K562 (cell line): Measurements from ENCODE around the gene CTSH. TPM values are rescaled to one million over a fixed set of nuclear protein-coding genes. Genes with fewer than 3 reads are reported as not detected.

Source experiments
- ATF7 ChIP-seq: fragments of 450-650 bp; IDR thresholded peaks from 2 replicates; pipeline ENCODE4 v1.7.1; 2014; ENCODE audit warnings: mild to moderate bottlenecking, moderate library complexity
- CBFA2T2 ChIP-seq: fragments of 450-650 bp; conservative IDR thresholded peaks from 2 replicates; pipeline ENCODE4 v1.6.1; 2017; ENCODE audit warnings: mild to moderate bottlenecking
- CC2D1A ChIP-seq: fragments of 450-650 bp; IDR thresholded peaks from 2 replicates; pipeline ENCODE4 v1.6.1; 2017; ENCODE audit warnings: mild to moderate bottlenecking
- CREBBP ChIP-seq: IDR thresholded peaks from one replicate; pipeline ENCODE4 v1.6.1; 2012; ENCODE audit warnings: low read depth, mild to moderate bottlenecking, control low read depth, inconsistent platforms, low read length
- EP300 ChIP-seq: IDR thresholded peaks from 2 replicates; pipeline ENCODE4 v1.6.1; 2012; ENCODE audit warnings: low read length, improper control_type of control experiment
- ETV5 ChIP-seq: sonication (generic); formaldehyde crosslinking; IDR thresholded peaks from 2 replicates; pipeline ENCODE4 v1.4.0; 2020; ENCODE audit warnings: low read depth, mild to moderate bottlenecking, missing genetic modification reagents
- FOXK2 ChIP-seq, 2 experiments: fragments of 450-650 bp; IDR thresholded peaks in 1 of 2; conservative IDR thresholded peaks in 1 of 2; 2 replicates each; pipeline ENCODE4 v1.6.1; 2016; ENCODE audit warnings: low read depth in 2 of 2, mild to moderate bottlenecking in 1 of 2
- FOXM1 ChIP-seq, 2 experiments: fragments of 450-650 bp in 1 of 2; sonication (generic) in 1 of 2; formaldehyde crosslinking in 1 of 2; IDR thresholded peaks; 2 replicates each; pipeline versions ENCODE4 v1.6.1 to v1.9.0; 2017 to 2022; ENCODE audit warnings: low read depth in 2 of 2, mild to moderate bottlenecking in 2 of 2, missing genetic modification reagents in 1 of 2, moderate library complexity in 1 of 2
- GABPA ChIP-seq: fragments of 200-800 bp; sonication (Bioruptor generic); conservative IDR thresholded peaks from 2 replicates; pipeline ENCODE4 v1.6.1; 2016; ENCODE audit warnings: low read depth, missing genetic modification characterization, missing compliant biosample characterization
- HDAC2 ChIP-seq: fragments of 450-650 bp; IDR thresholded peaks from 2 replicates; pipeline ENCODE4 v1.6.1; 2016; ENCODE audit warnings: mild to moderate bottlenecking
- IFI16 ChIP-seq: fragments of 250-450 bp; sonication (Bioruptor Pico); IDR thresholded peaks from 2 replicates; pipeline ENCODE4 v2.1.2; 2022; ENCODE audit warnings: mild to moderate bottlenecking, inconsistent platforms
- LARP7 ChIP-seq: fragments of 450-650 bp; IDR thresholded peaks from 2 replicates; pipeline ENCODE4 v1.6.1; 2016
- LEF1 ChIP-seq: fragments of 450-650 bp; IDR thresholded peaks from 2 replicates; pipeline ENCODE4 v1.6.1; 2016; ENCODE audit warnings: mild to moderate bottlenecking
- MAFG ChIP-seq: fragments of 450-650 bp; conservative IDR thresholded peaks from 2 replicates; pipeline ENCODE4 v1.6.1; 2016; ENCODE audit warnings: missing genetic modification characterization, missing compliant biosample characterization
- POLR2AphosphoS5 ChIP-seq: IDR thresholded peaks from 2 replicates; pipeline ENCODE4 v1.6.1; 2011; ENCODE audit warnings: mild to moderate bottlenecking, low read depth, low read length, moderate library complexity; ENCODE audit not compliant: control insufficient read depth, insufficient read depth
- PRMT5 ChIP-seq: sonication (generic); formaldehyde crosslinking; IDR thresholded peaks from 2 replicates; pipeline ENCODE4 v1.5.0; 2020; ENCODE audit warnings: missing genetic modification reagents
- SIRT6 ChIP-seq: IDR thresholded peaks from one replicate; pipeline ENCODE4 v1.6.1; 2012; ENCODE audit warnings: low read depth, mild to moderate bottlenecking, control low read depth, inconsistent platforms, low read length, moderate library complexity
- TARDBP ChIP-seq: fragments of 450-650 bp; IDR thresholded peaks from 2 replicates; pipeline ENCODE4 v1.6.1; 2016
- TRIM24 ChIP-seq, 2 experiments: fragments of 450-650 bp; IDR thresholded peaks; 2 replicates each; pipeline ENCODE4 v1.6.1; 2016
- ZBTB7A ChIP-seq: IDR thresholded peaks from 2 replicates; pipeline ENCODE4 v1.6.1; 2011; ENCODE audit warnings: low read depth, mild to moderate bottlenecking, low read length, moderate library complexity, borderline replicate concordance; ENCODE audit not compliant: control insufficient read depth
- ZFP36 ChIP-seq: fragments of 150-350 bp; IDR thresholded peaks from 2 replicates; pipeline ENCODE4 v1.6.1; 2018; ENCODE audit warnings: low read length, low read depth; ENCODE audit not compliant: partially characterized antibody
- ZNF12 ChIP-seq: sonication (generic); formaldehyde crosslinking; IDR thresholded peaks from 2 replicates; pipeline ENCODE4 v1.4.0; 2020; ENCODE audit warnings: mild to moderate bottlenecking, missing genetic modification reagents
- ZNF140 ChIP-seq: fragments of 250-450 bp; sonication (Bioruptor Pico); IDR thresholded peaks from 2 replicates; pipeline ENCODE4 v1.8.0; 2021; ENCODE audit warnings: moderate library complexity, mild to moderate bottlenecking, inconsistent platforms
- ZNF224 ChIP-seq: sonication (generic); formaldehyde crosslinking; IDR thresholded peaks from 2 replicates; pipeline ENCODE4 v1.8.0; 2022; ENCODE audit warnings: mild to moderate bottlenecking, missing genetic modification reagents
- ZNF551 ChIP-seq: fragments of 250-450 bp; sonication (Bioruptor Pico); IDR thresholded peaks from 2 replicates; pipeline ENCODE4 v1.5.0; 2021; ENCODE audit warnings: mild to moderate bottlenecking, moderate library complexity
- ZNF668 ChIP-seq: fragments of 250-450 bp; sonication (Bioruptor Pico); IDR thresholded peaks from 2 replicates; pipeline ENCODE4 v1.8.0; 2022; ENCODE audit warnings: mild to moderate bottlenecking, inconsistent platforms
- polyA plus RNA-seq, 8 experiments: library from polyadenylated mRNA; depleted of rRNA in 4 of 8; stranded (reverse) in 5 of 8; unstranded in 3 of 8; fragments of >200 nt; fragmentation: Nextera tagmentation in 2 of 8; fragmentation: Illumina TruSeq in 1 of 8; extraction: Ambion mirVana in 2 of 8; extraction: Trizol in 1 of 8; gene quantifications; 2 replicates each; pipeline versions ENCODE4 v1.2.1 to v1.2.3, GENCODE V29; 2011 to 2014; ENCODE audit warnings: inconsistent platforms in 1 of 8, missing spikeins in 1 of 8
- total RNA-seq, 7 experiments: library from RNA; depleted of rRNA in 6 of 7; stranded (reverse); fragments of >200 nt in 6 of 7; fragmentation: Illumina TruSeq in 2 of 7; extraction: Trizol in 2 of 7; gene quantifications; 2 replicates each; pipeline versions ENCODE4 v1.2.1 to v1.2.3, GENCODE V29; 2011 to 2021; ENCODE audit warnings: low replicate concordance in 1 of 7
- TF ChIP-seq, protein P1 (sequence below): fragments of 450-650 bp; formaldehyde crosslinking; conservative IDR thresholded peaks from 2 replicates; pipeline ENCODE4 v1.4.0; 2022; ENCODE audit warnings: mild to moderate bottlenecking, missing genetic modification characterization
- TF ChIP-seq, protein P2 (sequence below), 2 experiments: IDR thresholded peaks; 2 replicates each; pipeline ENCODE4 v1.6.1; 2012; ENCODE audit warnings: improper control_type of control experiment in 2 of 2, low read depth in 2 of 2, low read length in 2 of 2, borderline replicate concordance in 1 of 2

Gene CTSH
- total and polyA plus RNA-seq, 9 of the 15 experiments (the other 6 are each of a cell fraction or from before 2014, with no cell fraction given): 15.0 to 462 (median 173) TPM

DNA sequence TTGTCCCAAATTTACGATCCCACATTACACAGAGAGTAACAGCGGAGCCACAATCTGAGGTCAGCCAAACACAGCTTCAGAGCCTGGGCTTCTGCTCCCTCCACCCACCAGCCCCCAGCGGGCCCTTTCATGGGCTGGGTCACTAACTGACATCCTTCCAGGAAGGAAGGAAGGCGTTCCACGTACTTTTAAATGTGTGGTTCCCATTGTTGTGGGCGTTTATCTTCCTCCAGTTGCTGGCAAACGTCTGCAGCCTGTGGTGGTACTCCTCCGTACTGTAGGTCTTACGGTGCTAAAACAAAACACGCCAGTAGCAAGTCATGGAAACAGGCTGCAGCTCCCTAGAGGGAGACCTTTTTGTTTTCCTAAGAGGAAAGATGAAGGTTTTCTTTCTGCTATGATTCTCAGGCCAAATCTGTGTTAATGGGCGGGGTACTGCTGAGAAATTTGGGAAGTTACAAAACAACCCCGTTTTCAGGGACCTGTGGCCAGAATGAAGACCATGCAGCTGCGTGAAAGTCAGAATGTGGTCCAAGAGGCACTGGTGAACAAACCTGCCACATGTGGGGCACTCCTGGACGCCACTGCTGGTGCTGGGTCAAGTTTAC is 7.6 kb downstream of the CTSH start (continued):
- TF ChIP-seq, protein P1, sequence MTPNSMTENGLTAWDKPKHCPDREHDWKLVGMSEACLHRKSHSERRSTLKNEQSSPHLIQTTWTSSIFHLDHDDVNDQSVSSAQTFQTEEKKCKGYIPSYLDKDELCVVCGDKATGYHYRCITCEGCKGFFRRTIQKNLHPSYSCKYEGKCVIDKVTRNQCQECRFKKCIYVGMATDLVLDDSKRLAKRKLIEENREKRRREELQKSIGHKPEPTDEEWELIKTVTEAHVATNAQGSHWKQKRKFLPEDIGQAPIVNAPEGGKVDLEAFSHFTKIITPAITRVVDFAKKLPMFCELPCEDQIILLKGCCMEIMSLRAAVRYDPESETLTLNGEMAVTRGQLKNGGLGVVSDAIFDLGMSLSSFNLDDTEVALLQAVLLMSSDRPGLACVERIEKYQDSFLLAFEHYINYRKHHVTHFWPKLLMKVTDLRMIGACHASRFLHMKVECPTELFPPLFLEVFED (CRISPR knock-in tag): no peak
- TF ChIP-seq TRIM24 (IDR thresholded peaks at IDR 0.05) (peak; percentile 36 to 43; a peak in 2 of 4 replicates), EP300 (peak; percentile 92; the same call in 1 of the 2 replicates), ZNF140 (CRISPR knock-in tag) (no peak), ZNF668 (CRISPR knock-in tag) (no peak), HDAC2 (peak; percentile 61; the same call in 1 of the 2 replicates), IFI16 (CRISPR knock-in tag) (no peak), ETV5 (CRISPR knock-in tag) (peak; percentile 72; the same call in 1 of the 2 replicates), LEF1 (peak; percentile 43; the same call in 1 of the 2 replicates), CBFA2T2 (peak; percentile 59), ZNF224 (CRISPR knock-in tag) (no peak), ATF7 (0 out of 2 replicates have a peak, but pooled peaks have one; percentile 40), GABPA (tag) (peak; percentile 38), FOXM1 (IDR thresholded peaks at IDR 0.05; ENCODE audit: low read depth) (peak; percentile 71), FOXM1 (CRISPR knock-in tag; IDR thresholded peaks at IDR 0.05; ENCODE audit: low read depth) (no peak), SIRT6 (no peak), LARP7 (no peak), PRMT5 (CRISPR knock-in tag) (no peak), TARDBP (no peak), ZBTB7A (peak; percentile 80; the same call in 1 of the 2 replicates), CC2D1A (peak; percentile 38; the same call in 1 of the 2 replicates), FOXK2 (conservative IDR thresholded peaks at IDR 0.05 in 1 of 2, IDR thresholded peaks at IDR 0.05 in 1 of 2; ENCODE audit: low read depth in 2 of 2) (peak in 1 of 2 experiments; percentile 73; a peak in 2 of 4 replicates), POLR2AphosphoS5 (peak; percentile 72), ZNF551 (CRISPR knock-in tag) (no peak), MAFG (no peak), CREBBP (no peak), ZFP36 (peak; percentile 44), ZNF12 (peak; percentile 98)
- TF ChIP-seq, protein P2, sequence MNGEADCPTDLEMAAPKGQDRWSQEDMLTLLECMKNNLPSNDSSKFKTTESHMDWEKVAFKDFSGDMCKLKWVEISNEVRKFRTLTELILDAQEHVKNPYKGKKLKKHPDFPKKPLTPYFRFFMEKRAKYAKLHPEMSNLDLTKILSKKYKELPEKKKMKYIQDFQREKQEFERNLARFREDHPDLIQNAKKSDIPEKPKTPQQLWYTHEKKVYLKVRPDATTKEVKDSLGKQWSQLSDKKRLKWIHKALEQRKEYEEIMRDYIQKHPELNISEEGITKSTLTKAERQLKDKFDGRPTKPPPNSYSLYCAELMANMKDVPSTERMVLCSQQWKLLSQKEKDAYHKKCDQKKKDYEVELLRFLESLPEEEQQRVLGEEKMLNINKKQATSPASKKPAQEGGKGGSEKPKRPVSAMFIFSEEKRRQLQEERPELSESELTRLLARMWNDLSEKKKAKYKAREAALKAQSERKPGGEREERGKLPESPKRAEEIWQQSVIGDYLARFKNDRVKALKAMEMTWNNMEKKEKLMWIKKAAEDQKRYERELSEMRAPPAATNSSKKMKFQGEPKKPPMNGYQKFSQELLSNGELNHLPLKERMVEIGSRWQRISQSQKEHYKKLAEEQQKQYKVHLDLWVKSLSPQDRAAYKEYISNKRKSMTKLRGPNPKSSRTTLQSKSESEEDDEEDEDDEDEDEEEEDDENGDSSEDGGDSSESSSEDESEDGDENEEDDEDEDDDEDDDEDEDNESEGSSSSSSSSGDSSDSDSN (IDR thresholded peaks at IDR 0.05; ENCODE audit: borderline replicate concordance in 1 of 2, low read depth in 2 of 2, low read length in 2 of 2): 0 out of 4 replicates have a peak, but pooled peaks of 1 of the 2 experiments have one; percentile 41
